Esophagus squamous epithelium (tissue), 5 donors: ENCODE results near the gene CREBRF. TPM values are rescaled to one million over a fixed set of nuclear protein-coding genes. Genes with fewer than 3 reads are reported as not detected.

Experiments
- DNase-seq: peaks from one replicate; lab custom pipeline; 2025; lab: John Stamatoyannopoulos, UW
- H3K27ac ChIP-seq, 4 donors: fragments of 200-600 bp; sonication (generic); one replicate each; pipeline ENCODE4 v1.5.1; 2016 to 2019; ENCODE audit warnings: mild to moderate bottlenecking in 1 of 4
- H3K27me3 ChIP-seq, 4 donors: fragments of 200-600 bp; sonication (generic); 1 replicate in 3 of 4; 2 replicates in 1 of 4; pipeline versions ENCODE4 v1.5.1 to v1.6.0; 2017 to 2021; ENCODE audit warnings: antibody characterized with exemption in 1 of 4
- H3K36me3 ChIP-seq, 3 donors: fragments of 200-600 bp; sonication (generic); one replicate each; pipeline ENCODE4 v1.5.1; 2016 to 2019
- H3K4me1 ChIP-seq, 3 donors: fragments of 200-600 bp; sonication (generic); one replicate each; pipeline ENCODE4 v1.5.1; 2017 to 2019
- H3K4me3 ChIP-seq, 4 donors: fragments of 200-600 bp; sonication (generic); 1 replicate in 3 of 4; 2 replicates in 1 of 4; pipeline ENCODE4 v1.5.1; 2016 to 2019; ENCODE audit warnings: mild to moderate bottlenecking in 2 of 4, moderate library complexity in 1 of 4
- H3K9me3 ChIP-seq, 3 donors: fragments of 200-600 bp; sonication (generic); one replicate each; pipeline ENCODE4 v1.5.1; 2016 to 2019
- POLR2A ChIP-seq, 4 donors: fragments of 450-650 bp; IDR thresholded peaks; one replicate each; pipeline ENCODE4 v1.6.1; 2017; ENCODE audit warnings: antibody characterized with exemption in 4 of 4, mild to moderate bottlenecking in 4 of 4, moderate library complexity in 3 of 4
- WGBS, 2 donors: methylation state at CpG; one replicate each; pipeline ENCODE4 v1.1.5; 2018; 5-methylcytosine and 5-hydroxymethylcytosine counted together
- intact Hi-C: fragments of 100-400 bp; cut with DNase I; formaldehyde crosslinking; loops from one replicate; pipeline ENCODE4 v1.15.0; 2022
- total RNA-seq, 4 donors: library from RNA; depleted of rRNA; stranded (reverse); fragments of >200 nt; gene quantifications; one replicate each; pipeline ENCODE4 v1.1.0, GENCODE V29; 2016
- TF ChIP-seq, protein P1 (sequence below), 6 experiments: fragments of 450-650 bp in 4 of 6; fragments of 200-600 bp in 2 of 6; sonication (generic) in 2 of 6; IDR thresholded peaks; one replicate each; pipeline ENCODE4 v1.5.1; 2016 to 2019; ENCODE audit warnings: antibody characterized with exemption in 6 of 6, mild to moderate bottlenecking in 4 of 6, moderate library complexity in 4 of 6
- donor health status: DM: yes; HTN: yes; CAD: no.

Gene CREBRF, protein sequence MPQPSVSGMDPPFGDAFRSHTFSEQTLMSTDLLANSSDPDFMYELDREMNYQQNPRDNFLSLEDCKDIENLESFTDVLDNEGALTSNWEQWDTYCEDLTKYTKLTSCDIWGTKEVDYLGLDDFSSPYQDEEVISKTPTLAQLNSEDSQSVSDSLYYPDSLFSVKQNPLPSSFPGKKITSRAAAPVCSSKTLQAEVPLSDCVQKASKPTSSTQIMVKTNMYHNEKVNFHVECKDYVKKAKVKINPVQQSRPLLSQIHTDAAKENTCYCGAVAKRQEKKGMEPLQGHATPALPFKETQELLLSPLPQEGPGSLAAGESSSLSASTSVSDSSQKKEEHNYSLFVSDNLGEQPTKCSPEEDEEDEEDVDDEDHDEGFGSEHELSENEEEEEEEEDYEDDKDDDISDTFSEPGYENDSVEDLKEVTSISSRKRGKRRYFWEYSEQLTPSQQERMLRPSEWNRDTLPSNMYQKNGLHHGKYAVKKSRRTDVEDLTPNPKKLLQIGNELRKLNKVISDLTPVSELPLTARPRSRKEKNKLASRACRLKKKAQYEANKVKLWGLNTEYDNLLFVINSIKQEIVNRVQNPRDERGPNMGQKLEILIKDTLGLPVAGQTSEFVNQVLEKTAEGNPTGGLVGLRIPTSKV
- 10 to 100 TPM in 1 of 4 donors, 1 to 10 TPM in 3; 2.7 to 28.4 (median 7.9) TPM for total RNA-seq

DNA sequence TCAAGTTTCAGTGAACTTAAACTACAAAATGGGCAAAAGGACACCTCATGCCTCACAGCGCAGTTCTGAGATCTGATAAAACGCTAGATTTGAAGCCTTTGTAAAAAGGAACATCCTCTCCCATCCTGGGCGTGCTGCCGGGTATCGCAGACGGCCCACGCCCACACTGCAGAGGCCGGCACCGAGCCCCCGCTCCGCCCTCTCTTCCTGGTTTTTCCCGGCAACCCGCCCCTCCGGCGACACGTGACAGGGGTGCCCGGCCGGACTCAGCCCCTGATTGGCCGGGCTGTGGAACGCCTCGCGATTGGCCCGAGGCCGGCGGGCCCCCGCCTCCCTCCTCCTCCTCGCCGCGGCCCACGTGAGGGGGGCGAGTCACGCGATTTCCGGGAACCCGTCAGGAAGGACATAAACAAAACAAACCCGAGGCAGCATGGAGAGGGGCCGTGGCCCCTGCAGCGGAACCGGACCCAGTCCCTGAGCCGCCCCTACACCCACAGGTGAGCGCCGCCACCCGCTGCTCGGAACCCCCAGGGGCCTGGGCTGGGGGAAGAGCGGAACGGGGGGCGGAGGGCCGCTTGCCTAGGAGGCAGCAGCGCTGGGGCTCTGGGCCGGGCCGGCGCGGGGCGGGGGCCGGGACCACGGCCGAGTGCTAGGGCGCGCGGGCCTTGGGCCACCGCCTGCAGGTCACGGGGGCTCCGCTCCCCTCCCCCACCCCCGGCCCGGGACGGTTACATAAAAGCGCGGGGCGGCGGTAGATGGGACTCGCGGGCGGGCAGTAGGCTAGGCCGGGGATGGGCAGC lies at the start of gene CREBRF:
TSS of gene CREBRF (plus strand) at position 370 of the 800 bp plus-strand sequence. CDS start 24,424 bp downstream, outside the sequence.
- peak within 1 kb of the TSS; percentile 98 to 100 (median 99) for H3K27ac ChIP-seq
- 0 to 14% methylated on average over 1 to 5 of the region's 74 CpGs for WGBS, 2 donors
- peak in 2 of 4 donors; percentile 43 to 80 for TF ChIP-seq POLR2A (IDR thresholded peaks at IDR 0.05)
- TF ChIP-seq, protein P1, sequence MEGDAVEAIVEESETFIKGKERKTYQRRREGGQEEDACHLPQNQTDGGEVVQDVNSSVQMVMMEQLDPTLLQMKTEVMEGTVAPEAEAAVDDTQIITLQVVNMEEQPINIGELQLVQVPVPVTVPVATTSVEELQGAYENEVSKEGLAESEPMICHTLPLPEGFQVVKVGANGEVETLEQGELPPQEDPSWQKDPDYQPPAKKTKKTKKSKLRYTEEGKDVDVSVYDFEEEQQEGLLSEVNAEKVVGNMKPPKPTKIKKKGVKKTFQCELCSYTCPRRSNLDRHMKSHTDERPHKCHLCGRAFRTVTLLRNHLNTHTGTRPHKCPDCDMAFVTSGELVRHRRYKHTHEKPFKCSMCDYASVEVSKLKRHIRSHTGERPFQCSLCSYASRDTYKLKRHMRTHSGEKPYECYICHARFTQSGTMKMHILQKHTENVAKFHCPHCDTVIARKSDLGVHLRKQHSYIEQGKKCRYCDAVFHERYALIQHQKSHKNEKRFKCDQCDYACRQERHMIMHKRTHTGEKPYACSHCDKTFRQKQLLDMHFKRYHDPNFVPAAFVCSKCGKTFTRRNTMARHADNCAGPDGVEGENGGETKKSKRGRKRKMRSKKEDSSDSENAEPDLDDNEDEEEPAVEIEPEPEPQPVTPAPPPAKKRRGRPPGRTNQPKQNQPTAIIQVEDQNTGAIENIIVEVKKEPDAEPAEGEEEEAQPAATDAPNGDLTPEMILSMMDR (IDR thresholded peaks at IDR 0.05): peak in 1 of 6 experiments; percentile 5

GRCh38 chr5:173010021-173010420 lies 46.1 kb upstream of the CREBRF start:
- TF ChIP-seq, protein P1 (IDR thresholded peaks at IDR 0.05): no peak
- TF ChIP-seq POLR2A (IDR thresholded peaks at IDR 0.05): no peak
- DNase-seq: no peak
- Histone ChIP-seq H3K9me3 (no peaks in the 10 kb centered on the region), H3K27me3 (no peaks in the 10 kb centered on the region), H3K4me1 (peaks cover 0 to 52% (median under 1%) of the 10 kb centered on the region in 3 donors), H3K36me3 (no peaks in the 10 kb centered on the region), H3K4me3 (no peak overlapping the region), H3K27ac (no peak overlapping the region)
- 78 to 86% methylated on average over 6 of the region's 6 CpGs for WGBS, 2 donors
- intact Hi-C loops: no loop called here

More for the DNA sequence above, at the start of gene CREBRF:
- Histone ChIP-seq H3K9me3 (no peaks in the 10 kb centered on the region), H3K27me3 (no peaks in the 10 kb centered on the region), H3K4me1 (peaks cover 4 to 49% (median 31%) of the 10 kb centered on the region in 3 donors), H3K4me3 (peak within 1 kb of the TSS; percentile 91 to 100 (median 100)), H3K36me3 (peaks cover 0 to 3% (median 0%) of the 10 kb centered on the region in 3 donors)
- intact Hi-C loops: no loop called here
- DNase-seq: peak; percentile 87

GRCh38 chr5:173010547-173011464 lies 45.3 kb upstream of the CREBRF start:
- Histone ChIP-seq H3K27me3 (no peaks in the 10 kb centered on the region), H3K4me1 (peaks cover 8 to 60% (median 8%) of the 10 kb centered on the region in 3 donors)

GRCh38 chr5:173011566-173011965 lies 44.6 kb upstream of the CREBRF start:
- 36 to 81% methylated on average over 4 of the region's 4 CpGs for WGBS, 2 donors
- H3K27ac ChIP-seq: peak overlapping the region in 3 of 4 donors; percentile 30 to 45 (median 42)
- no peaks in the 10 kb centered on the region for H3K27me3 ChIP-seq
- no peak overlapping the region for H3K4me3 ChIP-seq
- no peaks in the 10 kb centered on the region for H3K36me3 ChIP-seq
- intact Hi-C loops: no loop called here
- H3K9me3 ChIP-seq: no peaks in the 10 kb centered on the region
- no peak for TF ChIP-seq POLR2A (IDR thresholded peaks at IDR 0.05)
- TF ChIP-seq, protein P1 (IDR thresholded peaks at IDR 0.05): no peak
- peaks cover 15 to 66% (median 15%) of the 10 kb centered on the region in 3 donors for H3K4me1 ChIP-seq
- DNase-seq: no peak

More at GRCh38 chr5:173010547-173011464, 45.3 kb upstream of the CREBRF start:
- 74 to 79% methylated on average over 7 to 11 of the region's 11 CpGs for WGBS, 2 donors
- TF ChIP-seq, protein P1 (IDR thresholded peaks at IDR 0.05): peak in 3 of 6 experiments; percentile 5 to 20 (median 16)
- TF ChIP-seq POLR2A (IDR thresholded peaks at IDR 0.05): no peak
- DNase-seq: no peak
- Histone ChIP-seq H3K36me3 (no peaks in the 10 kb centered on the region), H3K4me3 (no peak overlapping the region), H3K9me3 (no peaks in the 10 kb centered on the region), H3K27ac (peak overlapping the region in 2 of 4 donors; percentile 30 to 42)
- intact Hi-C loops: no loop called here
